Calu3 (cell line): ENCODE measurements around the gene MMAA. TPM values are rescaled to one million over a fixed set of nuclear protein-coding genes. Genes with fewer than 3 reads are reported as not detected.
"Not testable (repeated sequence)": the region's sequence is repeated elsewhere in the genome, so short reads cannot be mapped to it uniquely, and the experiment has no call there.

Source experiments
- Bru-seq: library from RNA; stranded (reverse); fragments of 400-500 nt; gene quantifications from one replicate; lab custom pipeline; 2021; lab: Mats Ljungman, UMichigan
- BruChase-seq, 2 experiments: library from RNA; stranded (reverse); fragments of 400-500 nt; gene quantifications; one replicate each; lab custom pipeline; 2021; lab: Mats Ljungman, UMichigan
- BruUV-seq: library from RNA; stranded (reverse); fragments of 400-500 nt; replicated peaks from 2 replicates; lab custom pipeline; 2021; lab: Mats Ljungman, UMichigan
- CTCF ChIA-PET: fragments of 300-600 bp; sonication (Branson Sonifier 250); formaldehyde crosslinking; loops from one replicate; lab custom pipeline; 2022; ENCODE audit warnings: antibody characterized with exemption; lab: Charles Lee
- DNase-seq: peaks from one replicate; pipeline ENCODE4 v3.0.0; 2022
- H3K27ac Mint-ChIP-seq: one replicate; pipeline ENCODE4 v1.8.0; 2022; ENCODE audit warnings: mixed read lengths; ENCODE audit not compliant: unreplicated experiment
- H3K27me3 Mint-ChIP-seq: one replicate; pipeline ENCODE4 v1.8.0; 2022; ENCODE audit warnings: mixed read lengths; ENCODE audit not compliant: unreplicated experiment
- H3K36me3 Mint-ChIP-seq: one replicate; pipeline ENCODE4 v1.8.0; 2022; ENCODE audit warnings: mild to moderate bottlenecking, moderate library complexity, mixed read lengths; ENCODE audit not compliant: insufficient read depth, unreplicated experiment
- H3K4me1 Mint-ChIP-seq: one replicate; pipeline ENCODE4 v1.8.0; 2022; ENCODE audit warnings: mild to moderate bottlenecking, low read depth, mixed read lengths; ENCODE audit not compliant: unreplicated experiment
- H3K4me3 Mint-ChIP-seq: one replicate; pipeline ENCODE4 v1.8.0; 2022; ENCODE audit warnings: mild to moderate bottlenecking, low read depth, moderate library complexity, mixed read lengths; ENCODE audit not compliant: unreplicated experiment
- H3K9me3 Mint-ChIP-seq: one replicate; pipeline ENCODE4 v1.8.0; 2022; ENCODE audit warnings: low read depth, mixed read lengths; ENCODE audit not compliant: unreplicated experiment
- intact Hi-C: fragments of 100-400 bp; cut with micrococcal nuclease; formaldehyde crosslinking; loops from one replicate; pipeline ENCODE4 v1.10.0; 2022; ENCODE audit not compliant: unreplicated experiment
- long read RNA-seq: library from polyadenylated mRNA; stranded (forward); transcript quantifications from one replicate; pipeline ENCODE4 v2.0.0, GENCODE V29; 2022
- total RNA-seq: library from RNA; stranded (reverse); gene quantifications from 2 replicates; pipeline ENCODE4 v1.2.3, GENCODE V29; 2022
- TF ChIP-seq, protein P1 (sequence below): fragments of 200-600 bp; IDR thresholded peaks from one replicate; pipeline ENCODE4 v1.8.0; 2022; ENCODE audit warnings: antibody characterized with exemption; ENCODE audit not compliant: unreplicated experiment

MMAA gene
- 5.0 TPM in 2 replicates for total RNA-seq
- percentile 51 among the genes with signal in this experiment for Bru-seq, nascent RNA
- percentile 34 among the genes with signal in this experiment for BruChase-seq, experiment 1, labeled RNA remaining after a 6-hour chase
- BruChase-seq, experiment 2, labeled RNA remaining after a 2-hour chase, result percentile 43 among the genes with signal in this experiment
- long read RNA-seq, full-length matches to known transcripts, result 4 of 6 reads
- long read RNA-seq, partial matches to known transcripts, result 0 of 6 reads
- long read RNA-seq, other reads (novel, unspliced or antisense), result 2 of 6 reads

DNA sequence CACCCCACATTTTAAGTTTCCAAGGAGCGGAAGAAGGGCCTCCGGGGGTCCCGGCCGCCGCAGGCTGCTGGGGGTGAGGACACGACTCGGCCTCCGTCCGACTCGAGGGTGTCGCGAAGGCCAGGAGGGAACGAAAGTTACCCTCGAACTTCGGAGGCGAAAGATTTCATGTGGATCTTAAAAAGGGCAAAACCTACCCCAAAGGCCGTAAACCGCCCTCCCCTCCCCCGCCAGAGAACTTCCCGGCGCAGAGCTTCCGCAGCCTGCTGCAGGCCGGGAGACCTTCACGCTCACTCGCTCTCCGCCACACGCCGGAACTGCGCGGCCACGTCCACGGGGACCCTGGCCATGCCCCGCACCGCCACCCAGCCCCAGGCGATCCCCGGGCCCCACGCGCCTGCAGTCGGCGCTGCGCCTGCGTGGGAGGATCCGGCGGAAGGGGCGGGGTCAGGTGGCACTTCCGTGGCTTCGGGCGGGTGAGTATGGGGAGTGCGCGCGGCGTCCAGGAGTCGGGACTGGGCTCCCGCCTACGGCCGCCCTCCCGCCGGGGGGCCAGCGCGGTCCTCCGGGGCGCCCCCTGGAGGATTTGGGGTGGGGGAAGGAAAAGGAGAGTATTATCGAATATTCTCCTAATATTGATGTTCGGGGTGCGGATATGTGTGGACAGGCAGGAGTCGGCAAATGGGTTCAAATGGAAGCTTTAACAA is at the start of gene MMAA:
Gene MMAA (plus strand): TSS at position 454 of the 707 bp plus-strand sequence. CDS start 19,755 bp downstream, outside the sequence.
- peak; percentile 94 for DNase-seq
- TF ChIP-seq, protein P1, sequence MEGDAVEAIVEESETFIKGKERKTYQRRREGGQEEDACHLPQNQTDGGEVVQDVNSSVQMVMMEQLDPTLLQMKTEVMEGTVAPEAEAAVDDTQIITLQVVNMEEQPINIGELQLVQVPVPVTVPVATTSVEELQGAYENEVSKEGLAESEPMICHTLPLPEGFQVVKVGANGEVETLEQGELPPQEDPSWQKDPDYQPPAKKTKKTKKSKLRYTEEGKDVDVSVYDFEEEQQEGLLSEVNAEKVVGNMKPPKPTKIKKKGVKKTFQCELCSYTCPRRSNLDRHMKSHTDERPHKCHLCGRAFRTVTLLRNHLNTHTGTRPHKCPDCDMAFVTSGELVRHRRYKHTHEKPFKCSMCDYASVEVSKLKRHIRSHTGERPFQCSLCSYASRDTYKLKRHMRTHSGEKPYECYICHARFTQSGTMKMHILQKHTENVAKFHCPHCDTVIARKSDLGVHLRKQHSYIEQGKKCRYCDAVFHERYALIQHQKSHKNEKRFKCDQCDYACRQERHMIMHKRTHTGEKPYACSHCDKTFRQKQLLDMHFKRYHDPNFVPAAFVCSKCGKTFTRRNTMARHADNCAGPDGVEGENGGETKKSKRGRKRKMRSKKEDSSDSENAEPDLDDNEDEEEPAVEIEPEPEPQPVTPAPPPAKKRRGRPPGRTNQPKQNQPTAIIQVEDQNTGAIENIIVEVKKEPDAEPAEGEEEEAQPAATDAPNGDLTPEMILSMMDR, result peak; percentile 37
- BruUV-seq, result no TSS peak
- H3K36me3 Mint-ChIP-seq, result peaks cover 16% of the 10 kb centered on the region
- H3K27me3 Mint-ChIP-seq, result no peaks in the 10 kb centered on the region
- peak within 1 kb of the TSS; percentile 90 for H3K27ac Mint-ChIP-seq
- H3K9me3 Mint-ChIP-seq, result no peaks in the 10 kb centered on the region
- CTCF ChIA-PET, result interaction anchor here (0.9 kb wide), 1 partner anchor 114 kb away, joined by 4 read pairs; no protein-coding TSS in a partner anchor
- intact Hi-C loops, result loop anchor here (2.0 to 10.0 kb wide), 3 partner anchors 114 to 190 kb away; no protein-coding TSS in a partner anchor
- H3K4me1 Mint-ChIP-seq, result peaks cover 34% of the 10 kb centered on the region
- H3K4me3 Mint-ChIP-seq, result peak within 1 kb of the TSS; percentile 84

GRCh38 chr4:145574546-145574945 is 44.6 kb upstream of the MMAA start:
- H3K4me1 Mint-ChIP-seq, H3K27ac Mint-ChIP-seq, H3K36me3 Mint-ChIP-seq, BruUV-seq, H3K4me3 Mint-ChIP-seq, CTCF ChIA-PET, H3K27me3 Mint-ChIP-seq, H3K9me3 Mint-ChIP-seq, DNase-seq, intact Hi-C loops: not testable (repeated sequence)

- H3K27me3 Mint-ChIP-seq, result no peaks in the 10 kb centered on the region
- H3K4me3 Mint-ChIP-seq, result no peak overlapping the region
- no peak for DNase-seq
- intact Hi-C loops, result no loop called here
- no peaks in the 10 kb centered on the region for H3K9me3 Mint-ChIP-seq
- peaks cover 4% of the 10 kb centered on the region for H3K36me3 Mint-ChIP-seq
- H3K4me1 Mint-ChIP-seq, result peaks cover 6% of the 10 kb centered on the region
- TF ChIP-seq, protein P1, result no peak
- no peak overlapping the region for H3K27ac Mint-ChIP-seq
- CTCF ChIA-PET, result interaction anchor here (0.5 to 0.6 kb wide), 2 partner anchors 24 to 337 kb away, joined by 3 to 6 read pairs; no protein-coding TSS in a partner anchor
- no TSS peak for BruUV-seq
Measured at GRCh38 chr4:145580906-145581305, 38.3 kb upstream of the MMAA start.

DNA sequence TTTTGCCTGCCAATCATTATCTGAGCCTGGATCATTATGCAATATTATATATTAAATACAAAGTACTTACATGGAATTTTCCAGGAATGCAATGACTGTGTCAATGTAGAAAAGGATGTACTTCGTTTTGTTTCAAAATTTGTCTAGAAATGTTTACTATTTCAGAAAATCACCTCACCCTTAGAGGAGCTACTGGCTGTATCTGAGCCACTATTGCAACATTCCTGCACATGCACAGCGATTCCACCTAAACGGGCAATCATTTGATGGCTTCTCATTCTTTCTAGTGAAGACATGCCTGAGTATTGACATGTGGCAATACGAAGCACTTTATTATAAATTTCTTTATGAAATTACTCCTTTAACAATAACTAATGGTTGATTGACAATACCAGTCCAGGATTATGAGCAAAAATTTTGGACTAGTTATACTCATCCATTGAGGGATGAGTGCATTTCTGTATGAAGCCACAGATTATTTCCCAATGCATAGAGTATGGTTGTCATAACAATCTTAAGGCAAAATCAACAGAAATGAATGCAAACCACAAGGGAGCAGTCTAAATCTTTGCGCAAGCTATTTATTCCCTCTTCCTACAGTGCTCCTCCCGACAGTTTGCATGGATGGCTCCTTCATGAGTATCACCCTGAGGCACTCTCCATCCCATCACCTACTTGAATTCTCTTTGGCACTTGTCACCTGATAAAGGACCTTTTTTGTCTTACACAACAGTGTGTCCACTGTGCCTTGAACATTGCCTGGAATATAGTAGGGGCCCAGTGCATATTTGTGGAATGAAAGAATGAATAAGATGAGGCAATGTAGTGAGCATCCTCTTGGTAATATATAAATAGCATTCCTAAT is 35.8 kb upstream of the MMAA start:
- no TSS peak for BruUV-seq
- intact Hi-C loops, result no loop called here
- no peak overlapping the region for H3K27ac Mint-ChIP-seq

More for the DNA sequence above, 35.8 kb upstream of the MMAA start:
- Mint-ChIP-seq H3K36me3 (peaks cover 4% of the 10 kb centered on the region), H3K27me3 (no peaks in the 10 kb centered on the region), H3K9me3 (no peaks in the 10 kb centered on the region), H3K4me3 (no peak overlapping the region), H3K4me1 (peaks cover 6% of the 10 kb centered on the region)
- TF ChIP-seq, protein P1, result no peak
- CTCF ChIA-PET, result no interaction called here
- DNase-seq, result no peak
